PFSK-1 (cell line): ENCODE results near the gene UNC13C.

Source experiments
- POLR2AphosphoS5 ChIP-seq: IDR thresholded peaks from 2 replicates; pipeline ENCODE4 v1.6.1; 2012; ENCODE audit warnings: low read depth, mild to moderate bottlenecking, control low read depth, low read length, moderate library complexity
- REST ChIP-seq, 2 experiments: IDR thresholded peaks; 2 replicates each; pipeline versions ENCODE4 v1.6.1 to v1.8.0; 2011 to 2012; ENCODE audit warnings: low read depth in 2 of 2, low read length in 2 of 2, control low read depth in 1 of 2, inconsistent platforms in 1 of 2, mild to moderate bottlenecking in 1 of 2, moderate library complexity in 1 of 2; ENCODE audit not compliant: insufficient read depth in 1 of 2
- TAF1 ChIP-seq: IDR thresholded peaks from 2 replicates; pipeline ENCODE4 v1.6.1; 2012; ENCODE audit warnings: low read length, control low read depth, borderline replicate concordance; ENCODE audit not compliant: insufficient read depth

DNA sequence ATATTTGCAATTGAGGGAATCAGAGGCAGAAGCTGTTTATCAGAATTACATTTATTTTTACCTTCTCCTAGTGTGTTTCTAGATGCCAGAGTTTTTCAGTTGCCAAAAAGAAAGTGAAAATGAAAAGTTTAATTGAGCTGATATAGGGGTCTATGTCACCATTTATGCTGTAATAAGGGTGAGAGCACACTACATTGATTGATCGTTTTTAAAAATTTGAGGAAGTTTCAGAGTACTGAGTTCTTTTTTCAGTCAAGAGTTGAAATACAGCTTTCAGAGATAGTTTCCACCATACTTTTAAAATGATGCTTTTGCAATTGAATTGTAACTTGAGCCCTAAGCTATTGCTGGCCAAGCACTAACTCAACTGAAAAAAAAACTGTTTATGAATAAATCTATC is 326.9 kb downstream of the UNC13C start:
- TF ChIP-seq REST (IDR thresholded peaks at IDR 0.05; ENCODE audit: insufficient read depth in 1 of 2, low read depth in 2 of 2, low read length in 2 of 2): no peak
- TF ChIP-seq POLR2AphosphoS5: no peak
- no peak for TF ChIP-seq TAF1
